NCI-H1417 (cell line): ENCODE results near the gene CERS6.

ENCODE experiments used
- DNase-seq, 3 experiments: peaks; one replicate each; lab custom pipeline; 2025; lab: John Stamatoyannopoulos, UW

Gene CERS6

GRCh38 chr2:168798888-168799410, 342.9 kb downstream of the CERS6 start:
- DNase-seq, result no peak

GRCh38 chr2:168801471-168801870, 345.4 kb downstream of the CERS6 start:
- DNase-seq, result no peak

DNA sequence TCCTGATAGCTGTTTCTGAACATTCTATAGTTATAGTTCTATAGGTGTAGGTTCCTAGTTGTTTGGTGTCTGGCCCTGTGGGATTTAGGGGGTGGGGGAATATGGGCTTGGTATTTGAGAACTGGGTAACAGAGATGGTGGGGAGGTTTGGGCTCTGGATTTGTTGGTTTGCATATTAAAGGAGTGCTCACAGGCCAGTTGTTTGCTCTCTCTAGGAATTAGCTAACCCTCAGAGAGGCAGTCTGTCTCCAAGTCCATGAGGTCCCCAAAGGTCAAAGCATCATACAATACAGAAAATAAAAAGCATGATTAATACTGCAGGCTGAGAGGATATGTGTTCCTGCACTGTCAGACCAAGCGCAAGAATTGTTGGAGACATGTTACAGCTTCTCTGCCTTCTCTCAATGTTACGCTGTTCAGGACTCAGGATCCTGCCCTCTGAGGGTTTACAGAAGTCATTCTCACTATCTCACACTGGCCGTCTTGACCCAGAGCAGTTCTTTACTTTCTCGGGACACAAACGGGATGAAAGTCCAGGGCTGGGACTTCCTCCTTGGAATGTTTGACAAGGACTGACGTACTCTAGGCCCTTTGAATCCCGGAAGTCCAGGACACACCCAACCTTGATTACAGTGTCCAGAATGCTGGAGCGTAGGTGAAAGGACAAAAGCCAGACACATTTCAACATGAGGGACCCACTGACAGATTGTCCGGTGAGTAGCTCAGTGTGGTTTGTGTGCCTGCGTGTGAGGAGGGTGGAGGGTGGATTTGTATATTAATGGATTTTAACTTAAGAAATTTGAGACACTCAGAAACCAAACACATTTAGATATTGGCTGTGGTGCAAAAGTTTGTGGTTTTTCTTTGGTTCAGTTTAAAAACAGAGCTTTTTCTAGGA, 346.1 kb downstream of the CERS6 start, which contains the start of gene NOSTRIN:
TSS of gene NOSTRIN (plus strand) at position 677 of the 898 bp plus-strand sequence. CDS start at position 687, 10 bp downstream.
- no peak for DNase-seq

DNA sequence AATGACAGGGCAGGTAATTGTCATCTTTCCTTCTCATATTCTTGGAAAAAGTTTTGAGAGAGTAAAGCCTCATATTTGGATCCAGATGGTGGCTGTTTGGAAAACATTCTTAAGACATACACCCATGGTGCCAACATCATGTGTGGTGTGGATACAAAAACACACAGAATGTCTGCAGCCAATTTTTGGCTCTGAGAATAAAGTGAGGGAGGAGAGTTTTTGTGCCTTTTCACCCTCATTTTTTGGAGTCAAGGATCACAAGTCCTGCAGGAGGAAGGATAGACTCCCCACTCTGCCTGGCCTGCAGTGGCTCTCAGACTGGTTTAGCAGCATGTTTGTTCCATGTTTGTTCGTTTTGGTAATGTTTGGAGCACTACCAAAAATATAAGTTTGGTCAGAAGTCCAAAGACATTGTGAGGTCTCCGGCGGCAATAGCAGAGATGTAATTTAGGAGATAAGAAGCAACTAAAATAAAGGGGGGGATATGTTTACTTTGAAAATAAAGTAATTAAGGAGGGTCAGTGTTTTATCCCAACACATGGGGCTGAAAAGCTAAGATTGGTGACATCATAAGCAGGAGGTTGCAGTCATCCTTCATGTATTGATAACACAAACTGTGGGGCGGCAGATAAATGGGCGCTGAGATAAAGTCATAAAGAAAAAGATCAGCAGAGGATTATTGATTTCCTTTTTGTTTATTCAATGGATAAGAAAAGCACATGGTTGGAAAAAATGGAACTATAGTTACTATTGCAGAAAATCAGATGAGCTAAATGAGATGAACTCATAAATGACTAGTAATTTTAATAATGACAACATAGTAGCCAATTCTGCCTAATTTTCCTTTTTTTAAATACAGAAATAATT, 347.0 kb downstream of the CERS6 start:
- DNase-seq, result no peak

- DNase-seq, result no peak
Observed at GRCh38 chr2:168804214-168804613, 348.1 kb downstream of the CERS6 start.

DNA sequence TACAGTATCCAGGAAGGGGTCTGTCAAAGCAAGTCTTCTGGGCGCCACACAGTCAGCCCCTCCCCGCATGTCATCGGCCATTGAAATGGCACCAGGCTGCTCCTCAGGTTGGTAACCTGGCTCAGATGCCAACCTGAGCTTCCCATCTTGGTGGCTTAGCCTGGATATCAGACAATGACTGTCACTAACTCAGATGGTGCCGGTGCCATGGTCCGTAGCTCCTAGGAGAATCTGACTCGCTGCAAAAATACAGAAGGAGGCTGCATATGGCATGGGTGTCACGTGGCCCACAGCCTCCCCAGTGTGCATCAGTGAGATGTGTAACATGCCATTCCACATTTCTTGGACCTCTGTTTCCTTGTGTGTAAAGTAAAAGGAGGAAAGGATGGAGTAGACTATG, 349.5 kb downstream of the CERS6 start:
- DNase-seq, result no peak

- no peak for DNase-seq
Observed at GRCh38 chr2:168809537-168809936, 353.5 kb downstream of the CERS6 start.

GRCh38 chr2:168810235-168810634, 354.2 kb downstream of the CERS6 start:
- no peak for DNase-seq

DNA sequence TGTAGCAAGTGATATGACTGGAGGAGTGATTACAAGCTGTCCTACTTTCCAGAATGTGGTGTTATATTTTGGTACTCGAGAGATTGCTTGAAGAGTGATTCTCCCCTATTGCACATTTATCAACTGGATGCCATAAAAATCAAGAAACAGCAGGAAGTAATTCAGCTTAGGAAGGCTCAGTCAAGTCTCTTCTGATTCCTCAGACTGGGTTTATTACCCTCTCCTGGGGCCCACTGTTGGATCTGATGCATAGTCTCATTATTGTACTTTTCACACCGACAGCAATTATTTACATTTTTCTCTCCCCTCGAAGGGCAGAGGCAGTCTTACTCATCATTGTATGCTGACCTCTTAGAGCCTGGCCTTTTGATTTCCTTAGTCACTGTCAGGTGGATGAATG, 355.6 kb downstream of the CERS6 start:
- no peak for DNase-seq

GRCh38 chr2:168814046-168814445, 358.0 kb downstream of the CERS6 start:
- no peak for DNase-seq

DNA sequence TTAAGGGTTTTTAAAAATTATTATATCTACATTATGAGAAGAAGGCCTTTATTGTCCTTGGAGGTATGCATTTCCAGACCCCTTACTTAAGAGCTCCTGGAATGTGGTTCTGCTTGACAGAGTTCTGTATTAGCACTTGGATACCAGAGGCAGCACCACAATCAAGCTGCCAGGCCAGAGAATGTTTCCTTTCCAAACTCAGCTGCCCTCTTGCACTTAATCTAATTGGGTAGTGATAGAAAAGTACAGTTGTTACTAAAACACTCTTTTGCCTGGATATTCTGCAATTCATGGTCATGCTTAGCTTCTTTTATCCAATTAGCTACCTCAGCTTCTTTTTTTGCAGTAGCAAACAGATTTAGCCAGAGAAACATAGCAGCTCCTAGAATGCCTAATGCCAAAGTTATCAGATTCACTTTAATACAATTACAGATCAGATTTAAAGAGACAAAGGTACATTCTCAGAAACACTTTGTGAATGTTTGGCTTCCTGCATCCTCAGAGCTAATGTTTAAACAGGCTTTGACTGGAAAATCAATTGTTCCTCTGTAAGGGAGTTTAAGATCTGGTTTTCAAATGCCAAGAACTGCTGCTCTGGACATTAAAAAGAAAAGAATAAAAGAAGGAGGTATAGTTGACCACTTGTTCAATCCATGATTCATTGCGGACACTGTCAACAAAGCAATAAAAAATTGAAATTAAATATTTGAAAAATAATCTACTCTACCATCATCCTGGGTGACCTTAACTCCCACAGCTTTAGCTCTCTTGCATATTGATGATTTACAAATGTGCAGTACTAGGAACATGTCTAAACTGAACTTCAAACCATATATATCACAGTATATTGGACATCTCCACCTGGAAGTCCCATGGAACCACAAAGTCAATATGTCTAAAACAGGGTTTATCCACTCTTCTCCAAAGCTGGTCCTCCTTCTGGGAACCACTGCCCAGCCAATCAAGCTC, 359.2 kb downstream of the CERS6 start:
- DNase-seq, result no peak

GRCh38 chr2:168816369-168816768, 360.3 kb downstream of the CERS6 start:
- DNase-seq, result no peak

DNA sequence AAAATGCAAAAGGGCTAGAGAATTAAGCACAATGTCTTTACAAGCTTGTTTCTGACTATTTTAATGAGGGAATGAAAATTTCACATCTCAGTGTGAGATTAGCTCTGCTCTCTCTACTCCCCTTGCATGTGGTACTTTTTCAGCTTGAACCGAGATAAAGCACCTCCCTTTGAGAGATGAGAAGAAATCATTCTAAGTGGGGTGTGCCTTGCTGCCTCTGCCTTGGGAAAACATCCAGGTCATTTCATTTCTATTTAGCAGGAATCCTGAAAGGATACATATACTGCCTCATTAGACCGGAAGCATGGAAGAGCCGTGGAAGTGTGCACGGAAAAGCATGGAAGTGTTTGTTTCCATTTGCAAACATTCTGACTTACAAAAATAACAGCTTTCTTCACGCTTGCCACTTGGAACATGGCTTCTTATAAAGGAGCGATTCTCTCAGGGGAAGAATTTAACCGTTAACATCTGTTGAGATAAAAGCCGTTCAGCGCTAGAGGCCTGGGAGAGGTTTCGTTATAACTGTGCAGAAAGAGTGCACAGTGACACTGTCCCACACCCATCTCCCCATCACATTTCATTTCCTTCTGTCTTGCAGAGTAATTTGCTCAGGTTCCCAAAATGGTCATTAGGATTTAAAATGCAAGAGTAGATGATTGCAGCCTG, 363.1 kb downstream of the CERS6 start:
- DNase-seq, result no peak

GRCh38 chr2:168819829-168820489, 363.9 kb downstream of the CERS6 start:
- no peak for DNase-seq

- no peak for DNase-seq
Observed at GRCh38 chr2:168821577-168821976, 365.5 kb downstream of the CERS6 start.

GRCh38 chr2:168821992-168822391, 365.9 kb downstream of the CERS6 start:
- DNase-seq, result no peak
